GOT3 (cell line): Measurements from ENCODE around the gene KNCN.

ENCODE experiments used
- DNase-seq: peaks from one replicate; lab custom pipeline; 2025; ENCODE audit warnings: mixed read lengths; lab: John Stamatoyannopoulos, UW

Gene KNCN

DNA sequence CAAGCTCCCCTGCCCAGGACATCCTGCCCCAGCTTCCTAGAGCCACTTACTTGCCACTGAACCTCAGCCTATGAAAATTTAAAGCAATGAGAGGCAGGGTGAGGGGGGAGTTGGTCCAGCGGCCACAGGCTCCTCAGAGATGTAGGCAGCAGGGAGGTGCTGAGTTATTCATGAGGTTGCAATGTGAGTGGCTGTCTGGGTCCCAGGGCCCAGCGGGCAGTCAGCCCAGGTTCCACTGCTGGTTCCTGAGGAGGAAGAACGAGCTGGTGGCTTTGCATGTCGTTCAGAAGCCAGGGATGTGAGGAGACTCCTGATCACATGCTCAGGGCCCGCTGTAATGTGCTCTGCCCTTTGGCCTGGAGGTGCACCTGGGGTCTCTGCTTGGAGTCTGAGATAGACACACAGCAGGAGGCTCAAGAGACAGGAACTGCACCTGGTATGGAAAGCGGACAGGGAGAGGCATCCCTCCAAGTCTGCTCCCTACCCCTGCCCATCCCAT, at the start of gene KNCN:
Gene KNCN, minus strand, starts transcription at position 51 of the 499 bp plus-strand sequence. CDS start 432 bp downstream, outside the sequence.
- DNase-seq = no peak

DNA sequence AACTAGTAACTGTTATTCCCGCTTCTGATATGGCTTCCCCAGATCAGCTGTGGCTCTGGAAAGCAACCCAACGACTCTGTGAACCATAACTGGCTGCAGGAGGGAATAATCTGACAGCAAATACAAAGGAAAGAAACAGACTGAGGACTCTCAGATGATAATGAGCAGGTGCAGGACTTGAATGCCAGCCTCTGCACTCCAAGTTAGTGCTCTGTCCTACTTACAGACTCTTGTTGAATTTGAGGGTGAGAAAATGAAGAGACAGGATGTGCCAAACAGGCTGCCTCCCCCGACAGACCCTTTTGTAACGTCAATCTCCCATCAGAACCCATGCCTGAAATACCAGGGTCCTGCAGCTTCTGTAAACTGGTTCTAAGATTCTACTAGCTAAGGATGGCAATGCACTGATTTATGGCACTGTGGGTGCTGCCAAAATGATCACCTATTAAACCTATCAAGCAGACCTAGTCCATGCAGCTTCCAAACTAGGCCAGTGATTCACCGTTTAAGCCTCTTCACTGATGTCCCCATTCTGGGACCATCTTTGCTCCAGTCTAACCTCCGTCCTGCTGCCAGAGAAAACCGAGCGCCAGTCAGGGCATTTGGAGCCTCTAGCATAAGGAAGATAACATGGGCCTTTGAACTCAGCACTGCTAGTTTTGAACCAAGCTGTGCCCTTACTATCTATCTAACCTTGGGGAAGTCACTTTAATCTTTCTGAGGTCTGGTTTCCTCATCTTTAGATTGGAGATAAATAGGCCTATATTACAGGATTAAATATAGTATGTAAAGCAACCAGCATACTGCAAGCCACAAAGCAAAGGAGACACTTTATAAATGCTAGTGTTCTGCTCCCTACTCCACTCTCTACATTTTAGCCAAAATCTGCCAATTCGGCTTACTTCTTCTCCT, 47.9 kb upstream of the KNCN start:
- no peak for DNase-seq

DNA sequence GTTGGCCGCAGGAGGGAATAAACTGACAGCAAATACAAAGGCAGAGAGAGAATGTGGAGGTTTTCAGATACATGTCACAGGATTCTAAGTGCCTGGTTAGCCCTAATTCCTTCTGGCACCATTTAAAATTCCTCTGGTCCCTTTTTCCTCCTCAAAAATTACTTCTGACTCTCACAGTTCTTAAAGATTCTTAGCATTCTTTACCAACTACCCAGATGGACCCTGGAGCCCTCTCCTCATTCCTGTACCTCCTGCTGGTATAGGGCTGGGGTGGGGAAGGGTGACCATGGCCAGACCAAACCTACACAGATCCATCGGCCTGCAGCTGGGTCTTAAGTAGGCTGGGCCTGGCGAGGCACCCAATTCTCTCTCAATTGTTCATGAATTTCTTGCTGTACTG, 45.4 kb upstream of the KNCN start:
- DNase-seq = no peak

DNA sequence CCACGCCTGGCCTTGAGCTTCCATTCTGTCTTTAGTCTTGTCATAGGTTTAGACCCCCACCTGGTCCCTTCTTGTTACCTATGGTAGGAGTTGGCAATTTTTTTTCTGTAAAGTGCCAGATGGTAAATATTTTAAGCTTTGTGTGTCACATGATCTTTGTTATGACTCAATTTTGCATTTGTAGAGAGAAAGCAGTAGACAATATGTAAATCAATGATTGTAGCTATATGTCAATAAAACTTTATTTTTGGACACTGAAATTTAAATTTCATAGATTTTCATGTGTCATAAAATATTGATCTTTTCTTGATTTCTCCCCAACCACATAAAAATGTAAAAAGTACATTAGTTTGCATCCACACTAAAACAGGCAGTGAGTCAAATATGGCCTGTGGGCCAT, 44.6 kb upstream of the KNCN start:
- DNase-seq = no peak

DNA sequence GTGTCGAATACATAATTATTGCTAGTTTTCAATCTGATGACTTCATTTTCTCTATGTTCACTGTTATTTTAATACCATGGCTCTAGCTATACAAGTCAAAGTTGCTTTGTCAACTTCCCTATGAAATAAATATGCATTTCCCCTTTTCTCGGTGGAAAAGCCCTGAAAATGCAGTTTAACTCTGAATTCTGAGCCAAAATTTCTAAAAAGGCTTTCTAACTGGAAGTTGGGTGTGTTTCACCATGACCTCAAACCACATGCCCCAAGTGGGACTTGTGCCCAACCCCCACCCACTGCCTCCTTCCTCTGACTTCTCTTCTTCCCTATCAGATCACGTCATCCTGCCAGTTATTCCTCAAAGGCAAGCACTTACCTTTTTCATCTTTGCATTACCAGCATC, 43.7 kb upstream of the KNCN start:
- DNase-seq = no peak

DNA sequence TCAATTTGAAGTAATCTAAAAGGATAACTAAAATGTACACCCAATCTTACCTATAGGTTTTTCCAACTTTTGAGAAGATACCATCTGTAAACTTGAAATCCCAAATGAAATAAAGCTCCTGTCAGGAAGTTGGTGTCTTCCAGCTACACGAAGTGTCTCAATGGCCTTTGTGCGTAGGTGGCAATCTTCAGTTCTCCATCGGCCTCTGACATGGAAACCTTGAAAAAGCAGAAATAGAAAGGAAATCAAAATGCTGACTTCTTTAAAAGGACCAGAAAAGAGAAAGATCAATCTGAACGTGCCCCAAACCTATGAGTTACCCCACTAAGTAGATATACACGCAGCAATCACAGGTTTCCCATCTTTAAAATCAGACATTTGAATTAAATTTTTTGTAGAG, 42.6 kb upstream of the KNCN start:
- DNase-seq = no peak

DNA sequence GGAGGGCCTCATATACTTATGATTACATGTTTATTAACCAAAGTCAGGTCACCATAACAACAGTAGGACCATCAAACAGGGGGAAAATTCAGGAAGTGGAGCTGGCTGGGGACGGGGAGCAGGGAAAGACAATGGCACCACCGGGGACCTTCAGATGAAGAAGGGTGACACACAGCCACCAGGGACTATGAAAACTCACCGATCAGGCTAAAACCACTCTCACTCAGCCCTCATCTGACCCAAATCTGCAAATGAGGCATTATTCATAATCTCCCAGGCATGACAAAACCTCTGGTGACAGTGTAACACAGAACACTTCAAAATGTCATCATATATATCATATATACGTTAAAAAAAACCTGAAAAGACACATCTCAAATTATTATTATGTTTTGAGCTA, 41.4 kb upstream of the KNCN start:
- no peak for DNase-seq

DNA sequence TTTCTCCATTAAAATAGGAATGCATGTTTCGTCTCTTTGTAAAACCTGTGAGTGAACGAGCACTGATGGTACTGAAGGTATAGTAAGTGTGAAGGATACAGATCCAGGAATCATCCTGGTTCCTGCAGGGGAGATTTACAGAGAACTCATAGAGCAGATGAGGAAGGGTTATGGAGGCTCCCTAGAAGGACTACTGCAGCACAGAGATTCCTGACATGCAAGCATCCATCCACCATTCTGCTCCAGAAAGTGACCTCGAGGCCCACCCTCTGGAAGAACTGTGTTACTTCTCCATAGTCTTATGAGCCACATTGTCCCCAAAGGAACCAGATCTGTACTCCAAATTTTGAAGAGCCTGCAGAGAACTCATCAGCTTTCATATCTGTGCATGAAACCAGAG, 38.1 kb upstream of the KNCN start:
- DNase-seq = no peak

DNA sequence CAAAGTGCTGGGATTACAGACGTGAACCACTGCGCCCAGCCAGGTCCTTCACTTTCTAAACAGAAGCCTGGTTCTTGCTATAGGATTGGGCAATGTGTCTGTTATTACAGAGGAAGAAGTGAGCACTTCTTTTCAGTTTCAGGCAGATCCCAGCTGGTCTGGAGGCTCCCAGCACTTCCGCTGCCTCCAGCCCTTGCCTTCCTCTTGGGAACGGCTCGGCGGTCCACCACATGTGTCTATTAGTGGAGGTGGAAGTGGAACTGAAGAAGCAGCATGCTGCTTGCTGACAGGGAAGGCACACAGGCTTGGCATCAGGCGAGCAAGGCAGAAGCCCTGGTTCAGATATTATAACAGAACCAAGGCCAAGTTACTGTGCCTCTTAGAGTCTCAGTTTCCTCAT, 35.6 kb upstream of the KNCN start:
- DNase-seq = no peak

DNA sequence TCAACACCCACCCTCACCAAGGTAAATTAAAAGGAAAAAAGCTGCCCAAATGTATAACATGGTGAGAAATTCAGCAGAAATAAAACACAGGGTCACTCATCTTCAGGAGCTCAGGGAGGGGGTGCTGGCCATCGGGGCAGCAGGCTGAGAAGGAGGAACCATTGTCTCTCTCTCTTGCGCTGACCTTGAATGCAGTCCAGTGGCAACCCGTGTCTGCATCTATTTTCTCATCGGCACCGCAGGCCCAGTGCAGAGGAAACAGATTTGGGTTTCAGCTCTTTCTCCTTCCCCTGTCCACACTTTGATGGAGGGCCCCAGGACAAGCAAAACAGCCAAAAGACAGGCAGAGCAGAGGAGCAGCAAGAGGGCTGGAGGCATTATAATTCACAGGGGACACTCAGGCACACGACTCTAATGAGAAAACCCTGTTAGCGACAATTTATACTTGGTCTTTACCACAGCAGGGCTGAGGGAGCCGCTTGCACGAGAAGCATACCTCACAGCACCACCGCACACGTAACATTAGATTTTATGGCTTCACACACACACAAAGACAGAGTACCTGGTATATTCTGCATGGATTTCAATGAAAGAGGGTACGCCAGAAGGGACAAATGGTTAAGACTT, 34.0 kb upstream of the KNCN start:
- DNase-seq = no peak

DNA sequence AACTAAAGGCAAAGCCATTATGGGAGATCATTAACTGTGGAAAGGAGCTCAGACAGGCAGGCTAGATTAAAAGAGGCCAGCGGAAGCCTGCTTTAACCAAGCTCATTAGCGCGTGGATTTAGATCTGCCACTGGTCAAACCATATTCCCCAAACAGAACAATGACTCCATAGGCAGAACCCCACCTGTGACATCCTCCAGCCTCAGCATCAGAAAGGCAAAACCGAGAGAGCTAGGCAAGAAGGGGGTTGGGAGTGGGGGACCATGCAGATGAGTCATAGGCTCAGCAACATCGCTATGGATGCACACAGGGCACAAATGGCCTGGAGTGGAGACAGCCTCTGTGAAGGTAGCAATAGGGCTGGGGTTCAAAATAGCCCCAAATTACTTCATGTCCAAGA, 32.0 kb upstream of the KNCN start:
- no peak for DNase-seq

DNA sequence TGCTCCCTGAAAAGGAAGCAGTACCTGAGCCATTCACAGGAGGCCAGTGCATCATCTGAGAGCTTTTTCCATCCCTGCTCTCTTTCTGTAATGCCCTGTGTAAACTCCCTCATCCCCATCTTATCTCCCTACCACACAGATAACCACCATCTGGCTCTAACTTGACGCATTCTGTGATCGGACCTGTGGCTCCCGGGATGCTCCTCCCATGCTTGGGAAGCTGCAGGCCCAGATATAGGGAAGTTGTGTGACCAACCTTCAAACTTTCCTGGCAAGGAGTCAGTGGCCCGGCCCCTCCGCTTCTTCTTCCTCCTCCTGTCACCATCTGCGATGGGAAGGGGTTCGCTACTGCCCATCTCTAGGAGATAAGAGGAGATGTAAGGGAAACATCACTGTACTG, 31.5 kb upstream of the KNCN start:
- no peak for DNase-seq

DNA sequence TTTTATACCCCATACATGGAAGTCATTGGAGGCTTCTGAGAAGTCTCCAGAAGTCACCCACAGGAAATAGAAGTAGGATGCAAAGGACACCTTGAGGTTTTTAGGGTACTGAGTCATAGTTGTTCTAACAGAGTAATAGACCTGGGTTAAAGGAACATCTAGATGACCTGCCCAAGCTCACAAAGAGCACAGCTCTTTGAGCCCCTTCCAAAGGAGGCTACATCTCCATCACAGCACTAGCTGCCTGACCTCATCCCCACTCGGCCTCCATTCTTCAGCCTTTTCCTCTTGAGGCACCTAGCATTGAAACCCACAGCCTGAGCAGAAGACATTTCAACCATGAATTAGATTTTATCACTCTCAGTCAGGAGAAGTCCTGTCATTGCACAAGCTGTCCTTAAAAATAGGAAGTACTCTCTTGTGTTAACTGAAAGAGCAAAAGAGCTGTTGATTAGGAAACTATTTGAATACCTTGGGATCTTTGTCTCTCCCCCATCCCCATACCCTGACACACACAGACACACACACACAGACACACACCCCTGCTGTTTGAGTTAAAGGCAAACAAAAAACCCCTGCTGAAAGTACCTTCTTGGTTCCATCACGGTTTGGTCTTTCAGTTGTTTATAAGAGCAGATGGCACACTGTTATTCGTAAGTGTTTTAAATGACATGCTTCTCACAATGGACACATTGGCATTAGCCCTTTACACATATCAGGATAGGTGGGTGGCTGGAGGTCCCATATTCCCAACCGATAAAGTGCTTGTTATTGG, 30.4 kb upstream of the KNCN start:
- DNase-seq = no peak

DNA sequence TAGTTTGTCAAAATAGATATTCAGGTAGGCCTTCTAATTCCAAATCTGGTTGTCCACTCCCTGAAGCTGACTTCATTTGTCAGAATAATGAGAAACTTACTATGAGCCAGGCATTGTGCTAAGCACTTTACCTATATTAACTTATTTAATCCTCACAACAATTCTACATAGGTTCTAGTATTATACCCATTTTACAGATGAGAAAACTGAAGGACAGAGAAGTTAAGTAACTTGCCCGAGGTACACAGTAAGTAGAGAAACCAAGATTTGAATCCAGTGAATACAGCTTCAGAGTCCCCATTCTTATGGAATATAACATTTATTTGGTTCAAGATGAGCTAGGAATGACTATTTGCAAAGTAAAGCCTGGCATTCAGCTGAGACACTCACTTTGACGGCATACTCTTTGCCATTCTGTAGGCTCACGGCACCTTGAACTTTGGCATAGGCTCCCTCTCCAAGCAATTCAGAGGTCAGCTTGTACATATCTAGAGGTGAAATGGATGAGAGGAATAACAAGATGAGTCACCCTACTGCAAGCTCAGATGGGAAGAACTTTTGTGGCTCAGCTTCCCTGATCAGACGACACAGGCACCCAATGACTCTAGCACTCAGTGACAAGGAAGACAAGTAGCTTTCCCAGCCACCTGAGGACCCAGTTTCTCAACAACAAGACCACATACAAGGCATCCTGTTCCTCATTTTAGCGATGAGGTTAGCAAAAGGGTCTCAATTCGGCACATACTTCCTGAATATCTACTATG, 28.9 kb upstream of the KNCN start:
- DNase-seq = no peak

DNA sequence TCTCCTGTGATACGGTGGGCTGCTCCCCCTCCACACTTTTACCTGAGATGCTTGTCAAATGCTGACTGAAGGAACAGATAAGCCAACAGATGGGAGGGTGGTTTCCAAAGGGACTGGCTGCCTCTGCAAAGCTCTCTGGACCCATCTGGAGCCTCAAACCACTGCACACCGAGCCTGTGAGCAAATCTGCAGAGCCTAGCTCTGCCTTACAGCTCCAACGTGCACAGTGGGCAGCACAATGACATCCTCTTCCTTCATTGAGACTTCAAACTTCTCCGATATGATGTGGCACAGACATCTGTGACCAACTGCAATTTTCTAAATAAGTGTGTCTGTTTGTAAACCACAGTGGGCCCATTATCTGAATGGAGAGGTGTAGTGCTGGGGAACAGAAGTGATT, 26.2 kb upstream of the KNCN start:
- no peak for DNase-seq

DNA sequence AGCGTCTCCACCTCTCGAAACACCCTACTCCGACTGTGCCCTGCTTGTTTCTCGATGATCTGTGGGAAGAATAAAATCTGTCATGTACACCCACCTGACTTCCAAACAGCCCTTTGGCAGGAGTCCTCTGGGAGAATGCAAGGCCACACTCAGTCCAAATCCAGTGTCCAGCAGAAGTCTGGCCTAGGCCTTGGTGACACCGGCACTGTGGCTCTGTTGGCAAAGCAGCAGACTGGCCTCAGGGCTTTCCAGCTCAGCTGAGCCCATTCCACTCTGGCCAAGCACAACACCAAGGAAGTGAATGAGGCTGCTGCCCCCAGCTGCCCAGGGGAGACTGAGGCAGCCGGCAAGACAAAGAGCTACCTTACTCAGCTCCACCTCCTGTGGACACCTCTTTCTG, 25.1 kb upstream of the KNCN start:
- no peak for DNase-seq

DNA sequence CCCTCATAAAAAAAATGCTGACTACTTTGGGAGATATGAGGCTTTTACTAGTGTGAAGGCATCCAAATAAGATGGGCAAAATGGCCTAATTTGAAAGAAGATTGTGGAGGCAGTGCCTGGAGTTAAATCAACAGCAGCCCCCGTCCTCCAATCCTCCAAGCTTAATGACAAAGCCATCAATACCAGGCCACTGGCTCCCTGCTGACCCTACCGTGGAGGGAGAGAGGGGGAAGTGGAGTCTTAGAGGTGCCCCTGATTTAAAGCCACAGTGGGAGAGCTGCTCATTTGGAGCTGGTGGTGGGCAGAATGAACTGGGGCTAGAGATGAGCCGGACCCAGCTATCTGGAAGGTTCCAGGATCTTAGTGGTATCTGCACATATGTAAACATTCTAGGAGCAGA, 24.3 kb upstream of the KNCN start:
- no peak for DNase-seq

DNA sequence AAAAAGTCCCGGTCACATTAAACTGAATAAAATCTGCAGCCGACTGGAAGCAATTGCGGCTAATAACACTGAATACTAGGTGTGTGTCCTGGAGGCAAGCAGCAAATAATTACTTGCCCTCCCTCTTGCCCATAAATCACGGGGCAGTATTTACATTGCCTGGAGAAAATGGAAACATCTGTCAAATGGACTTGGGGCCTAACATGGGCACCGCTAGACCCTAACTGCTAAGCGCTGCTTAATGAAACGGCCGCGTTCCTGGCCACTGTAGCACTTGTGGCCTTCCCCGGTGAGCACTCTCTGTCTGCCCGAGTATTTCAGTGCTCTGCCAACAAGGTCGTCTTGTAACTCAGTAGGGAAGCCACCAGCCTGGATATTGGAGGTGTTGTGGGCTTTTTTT, 23.9 kb upstream of the KNCN start:
- DNase-seq = no peak

DNA sequence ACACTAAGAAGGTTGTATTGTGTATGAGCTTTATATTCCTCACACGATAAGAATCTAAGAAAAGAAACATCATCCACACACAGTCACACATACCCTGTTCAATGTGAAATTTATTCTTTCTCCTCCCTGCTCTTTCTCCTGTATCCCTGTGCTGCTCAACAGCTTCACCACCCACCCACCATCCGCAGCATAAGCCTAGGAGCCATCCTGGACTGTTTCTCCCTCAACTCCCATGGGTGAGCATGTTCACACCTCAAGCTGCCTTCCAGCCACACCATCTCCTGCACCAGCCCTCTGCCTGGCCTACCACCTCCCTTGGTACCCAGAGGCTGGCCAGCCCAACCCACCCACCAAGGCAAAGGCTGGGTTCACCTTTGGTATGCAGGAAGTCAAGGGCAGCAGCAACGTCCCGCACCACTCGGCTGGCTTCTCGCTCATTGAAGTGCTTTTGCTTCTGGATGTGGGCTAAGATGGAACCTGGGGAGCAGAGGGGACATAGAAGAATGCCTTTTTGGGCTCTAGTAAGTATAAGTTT, 20.3 kb upstream of the KNCN start:
- no peak for DNase-seq

DNA sequence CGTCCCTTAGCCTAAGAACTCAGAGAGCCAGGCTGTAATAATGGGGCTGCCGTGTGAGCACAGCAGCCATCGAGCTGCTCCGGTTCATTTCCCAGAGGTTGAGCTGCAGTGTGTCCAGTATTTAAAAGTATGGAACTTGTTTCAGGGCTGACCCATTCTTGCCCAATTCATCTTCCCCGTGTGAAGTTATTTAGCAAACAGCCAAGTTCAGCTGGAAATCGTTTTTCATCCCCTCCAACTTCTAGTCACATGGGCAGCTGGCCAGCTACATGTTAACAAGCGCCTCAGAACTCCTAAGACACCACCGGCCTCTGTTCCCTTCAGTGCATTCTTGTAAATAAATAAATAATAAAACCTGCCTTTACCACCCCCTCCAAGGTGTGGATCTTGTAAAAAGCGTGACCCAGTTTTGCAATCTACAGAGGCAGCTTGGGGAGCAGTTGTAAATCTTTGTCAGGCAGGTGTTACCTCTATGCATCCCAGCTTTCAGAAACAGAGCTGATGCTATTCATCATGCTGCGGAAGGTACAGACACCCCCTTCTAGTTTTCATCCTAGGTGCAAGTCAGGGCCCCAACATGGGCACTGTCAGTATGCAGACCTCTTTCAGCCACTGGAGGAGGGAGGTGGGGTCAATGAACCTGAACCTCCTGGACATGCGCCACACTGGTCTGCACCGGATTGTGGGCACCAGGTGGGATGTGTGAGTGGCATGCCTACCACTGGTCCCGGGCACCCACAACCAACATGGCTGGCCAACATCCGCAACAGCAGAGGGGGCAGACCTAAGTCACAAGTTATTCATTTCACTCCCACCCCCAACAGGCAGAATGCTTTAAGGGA, 18.7 kb upstream of the KNCN start:
- no peak for DNase-seq

DNA sequence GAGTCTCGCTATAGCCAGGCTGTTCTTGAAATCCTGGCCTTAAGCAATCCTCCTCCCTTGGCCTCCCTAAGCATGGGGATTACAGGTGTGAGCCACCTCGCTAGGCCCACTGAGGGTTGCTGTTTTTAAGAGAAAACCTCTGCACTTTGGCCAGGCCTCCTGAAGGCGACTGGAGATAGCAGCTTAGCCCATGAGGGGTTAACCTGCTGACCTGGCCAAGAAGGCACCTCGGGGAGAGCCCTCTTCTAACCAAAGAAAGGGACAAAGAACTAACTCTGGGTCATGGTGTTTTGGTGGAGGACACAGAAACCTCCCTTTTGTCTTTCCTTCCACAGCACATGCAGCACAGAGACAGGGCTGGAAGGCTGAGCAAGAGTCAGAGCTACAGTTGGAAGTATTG, 17.7 kb upstream of the KNCN start:
- DNase-seq = no peak
